HG03565 (cell line): Measurements from ENCODE around the gene CDK18.
"Not testable (repeated sequence)": the region's sequence is repeated elsewhere in the genome, so short reads cannot be mapped to it uniquely, and the experiment has no call there.

Experiments
- ATAC-seq: cut with Tn5 transposase; IDR thresholded peaks from one replicate; pipeline ENCODE4 v1.9.1; 2021; ENCODE audit warnings: mild to moderate bottlenecking, moderate library complexity; ENCODE audit not compliant: unreplicated experiment

CDK18 gene

GRCh38 chr1:205504311-205505075 is at the start of gene CDK18:
Gene CDK18, plus strand, starts transcription at chr1:205504669. Its CDS starts 18,499 bp downstream, at chr1:205523168.
- ATAC-seq, result no peak

GRCh38 chr1:205454903-205455335 is 49.5 kb upstream of the CDK18 start:
- ATAC-seq, result no peak

GRCh38 chr1:205455581-205456382 is 48.7 kb upstream of the CDK18 start, which contains the start of gene BLACAT1:
Gene BLACAT1, minus strand, starts transcription at chr1:205456045.
- ATAC-seq, result no peak

GRCh38 chr1:205456383-205456867 is 48.0 kb upstream of the CDK18 start:
- ATAC-seq, result no peak

GRCh38 chr1:205456868-205457745 is 47.4 kb upstream of the CDK18 start:
- ATAC-seq, result no peak

DNA sequence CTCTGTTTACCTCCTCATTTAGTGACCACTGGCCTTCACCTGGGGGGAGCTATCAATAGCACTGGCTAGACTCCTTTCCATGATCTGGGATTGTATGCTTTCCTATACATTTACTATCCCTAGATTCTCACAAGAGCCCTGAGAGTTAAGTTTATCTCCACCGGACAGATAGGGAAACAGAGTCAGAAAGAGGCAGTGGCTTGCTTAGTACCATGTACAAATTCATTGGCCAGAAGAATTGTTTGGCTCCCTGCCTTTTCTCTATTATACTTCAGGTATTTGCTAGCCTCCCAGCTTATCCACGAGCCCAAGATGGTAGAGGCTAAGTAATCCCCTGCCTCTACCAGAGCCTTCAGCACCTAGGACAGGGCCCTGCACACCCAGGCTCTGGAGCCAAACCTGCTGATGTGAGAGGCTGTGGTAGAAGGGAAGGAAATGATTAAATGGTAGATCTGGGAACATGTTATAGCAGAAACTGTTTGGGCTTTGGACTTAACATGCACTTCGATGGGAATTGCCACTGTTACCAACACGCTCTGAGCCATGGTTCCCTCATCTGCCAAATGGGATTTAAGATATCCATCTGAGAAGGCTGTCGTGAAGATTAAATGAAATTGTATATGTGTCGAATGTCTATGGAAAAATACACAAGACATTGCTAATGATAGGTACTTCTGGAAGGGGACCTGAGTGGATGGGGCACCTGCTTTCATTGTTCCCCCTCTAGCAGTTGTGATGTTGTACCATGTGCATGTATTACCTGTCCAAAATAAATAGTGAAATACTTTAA is 45.5 kb upstream of the CDK18 start:
- no peak for ATAC-seq

- no peak for ATAC-seq
Observed at GRCh38 chr1:205465392-205465791, 39.1 kb upstream of the CDK18 start.

DNA sequence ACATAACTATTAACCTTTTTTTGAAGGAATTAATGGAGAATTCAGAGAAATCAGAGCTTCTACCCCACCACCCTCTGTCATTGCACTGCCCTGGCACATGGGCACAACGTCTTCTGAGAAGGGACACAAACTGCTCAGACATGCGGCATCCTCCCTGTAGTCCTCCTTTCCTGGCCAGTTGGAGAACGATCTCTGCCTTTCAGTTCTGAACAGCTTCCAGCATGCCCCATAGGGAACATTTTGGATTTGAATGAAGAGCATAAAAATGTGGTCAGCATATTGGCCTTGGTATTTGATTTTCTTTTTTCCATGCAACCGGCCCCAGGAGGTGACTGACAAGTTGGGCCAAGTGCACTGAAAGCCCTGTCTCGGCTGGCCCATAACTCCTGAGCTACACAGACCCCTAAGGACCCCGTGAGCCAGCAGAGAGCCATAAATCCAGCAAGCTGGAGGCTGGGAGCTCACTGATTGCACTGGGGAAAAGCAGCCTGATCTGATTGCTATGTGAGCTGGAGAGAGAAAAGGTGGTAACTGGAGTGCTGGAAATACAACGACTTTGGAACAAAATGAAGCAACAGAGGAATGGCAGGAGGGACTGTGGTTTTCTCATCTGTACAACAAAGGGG is 37.8 kb upstream of the CDK18 start:
- no peak for ATAC-seq

DNA sequence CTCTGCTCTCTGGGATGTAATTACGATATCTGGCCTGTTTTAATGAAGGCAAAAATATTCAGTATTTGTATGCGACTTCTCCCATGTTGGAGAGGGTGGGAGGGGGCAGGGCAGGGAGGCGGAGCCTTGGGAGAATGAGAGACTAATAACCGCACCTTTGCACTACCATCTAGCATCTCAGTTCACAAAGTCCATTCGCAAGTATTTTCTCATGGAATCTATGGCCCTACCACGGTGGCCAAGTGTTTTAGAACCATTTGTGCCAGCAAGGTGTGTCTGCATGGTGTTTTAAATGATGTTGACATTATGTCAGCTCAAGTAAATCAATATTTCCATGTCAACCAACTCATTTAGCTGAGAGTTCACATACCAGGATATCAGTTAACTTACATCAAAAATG is 34.3 kb upstream of the CDK18 start:
- ATAC-seq, result no peak

GRCh38 chr1:205472737-205473441 is 31.6 kb upstream of the CDK18 start:
- no peak for ATAC-seq

GRCh38 chr1:205473475-205473874 is 31.0 kb upstream of the CDK18 start:
- ATAC-seq, result no peak

GRCh38 chr1:205473966-205474365 is 30.5 kb upstream of the CDK18 start:
- ATAC-seq, result no peak

- no peak for ATAC-seq
Observed at GRCh38 chr1:205474571-205474970, 29.9 kb upstream of the CDK18 start.

DNA sequence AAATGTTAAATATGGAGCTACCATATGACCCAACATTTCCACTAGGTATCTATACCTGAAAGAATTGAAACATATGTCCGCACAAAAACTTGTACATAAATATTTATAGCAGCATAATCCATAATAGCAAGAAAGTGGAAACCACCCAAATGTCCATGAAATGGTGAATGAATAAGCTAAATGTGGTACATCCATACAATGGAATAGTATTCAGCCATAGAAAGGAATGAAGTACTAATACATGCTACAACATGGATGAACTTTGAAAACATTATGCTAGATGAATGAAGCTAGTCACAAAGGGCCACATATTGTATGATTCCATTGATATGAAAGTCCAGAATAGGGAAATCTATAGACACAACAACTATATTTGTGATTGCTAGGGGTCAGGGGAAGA is 28.6 kb upstream of the CDK18 start:
- no peak for ATAC-seq

GRCh38 chr1:205476648-205477047 is 27.8 kb upstream of the CDK18 start:
- ATAC-seq, result no peak

- ATAC-seq, result no peak
Observed at GRCh38 chr1:205477121-205477758, 27.2 kb upstream of the CDK18 start.

DNA sequence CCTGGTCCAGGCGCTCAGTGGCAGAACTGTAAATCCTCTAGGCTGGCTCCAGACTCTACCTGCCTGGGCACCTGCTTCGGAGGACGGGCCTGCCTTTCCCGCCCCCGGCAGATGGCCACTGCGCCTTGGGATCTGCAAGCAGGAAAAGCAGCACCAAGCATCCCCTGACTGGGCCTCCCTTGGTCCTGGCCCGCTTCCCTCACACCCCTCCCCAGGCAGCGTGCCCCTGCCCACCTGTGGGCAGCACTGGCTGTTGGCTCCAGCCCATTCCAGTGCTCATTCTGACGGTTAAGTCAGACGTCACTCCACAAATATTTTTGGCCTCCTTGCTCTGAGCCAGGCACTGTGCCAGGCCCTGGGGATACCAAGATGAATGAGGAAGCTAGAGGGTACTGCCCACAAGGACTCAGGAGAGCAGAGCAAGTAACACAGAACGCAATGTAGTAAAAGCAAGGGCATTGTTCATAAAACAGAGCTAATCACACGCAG is 26.7 kb upstream of the CDK18 start:
- ATAC-seq, result no peak

GRCh38 chr1:205478985-205479384 is 25.5 kb upstream of the CDK18 start:
- ATAC-seq, result not testable (repeated sequence)
